ENCODE data around the gene CEP55.

The CEP55 gene

GRCh38 chr10:93496322-93497041 lies at the start of gene CEP55:
Gene CEP55, plus strand, starts transcription at chr10:93496612. Its CDS starts 3,440 bp downstream, at chr10:93500052.
- in situ Hi-C loops (cut with HindIII; ENCODE audit: low pct_ligation_motif_present, low sequenced_read_pairs), result loop anchor here (25.0 kb wide), 1 partner anchor 134 kb away; no protein-coding TSS in a partner anchor
- H3K27ac ChIP-seq, result no peak within 1 kb of the TSS
- peak within 1 kb of the TSS; percentile 83 for H3K4me3 ChIP-seq (ENCODE audit: low read depth, low read length)
- no peaks in the 10 kb centered on the region for H3K27me3 ChIP-seq (replicated peaks)
- no peaks in the 10 kb centered on the region for H3K36me3 ChIP-seq (replicated peaks)
- TF ChIP-seq CTCF (IDR thresholded peaks at IDR 0.05; ENCODE audit: low read depth, low read length, missing control alignments), result no peak
- peak; percentile 87 for DNase-seq

- no peak overlapping the region for H3K27ac ChIP-seq
- no peak for DNase-seq
- H3K36me3 ChIP-seq (replicated peaks), result peaks cover 62% of the 10 kb centered on the region
- H3K27me3 ChIP-seq (replicated peaks), result no peaks in the 10 kb centered on the region
- no peak overlapping the region for H3K4me3 ChIP-seq (ENCODE audit: low read depth, low read length)
- no peak for TF ChIP-seq CTCF (IDR thresholded peaks at IDR 0.05; ENCODE audit: low read depth, low read length, missing control alignments)
- in situ Hi-C loops (cut with HindIII; ENCODE audit: low pct_ligation_motif_present, low sequenced_read_pairs), result no loop called here
Observed at GRCh38 chr10:93447019-93447418, 49.4 kb upstream of the CEP55 start.

DNA sequence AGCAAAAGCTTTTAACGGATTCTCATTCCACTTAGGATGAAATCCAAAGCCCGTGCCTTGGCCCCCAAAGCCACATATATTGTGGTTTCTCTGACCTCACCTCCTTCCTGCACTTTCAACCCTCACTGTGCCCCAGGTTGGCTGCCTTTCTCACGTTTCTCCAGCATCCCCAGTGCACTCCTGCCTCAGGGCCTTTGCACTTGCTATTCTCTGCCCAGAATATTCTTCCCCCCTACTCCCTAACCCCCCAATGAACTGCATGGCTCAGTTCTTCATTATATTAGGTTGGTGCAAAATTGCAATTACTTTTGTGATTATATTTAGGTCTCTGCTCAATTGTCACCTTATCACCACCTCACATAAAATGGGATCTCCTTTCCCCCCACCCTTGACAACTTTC lies 48.4 kb upstream of the CEP55 start:
- TF ChIP-seq CTCF (IDR thresholded peaks at IDR 0.05; ENCODE audit: low read depth, low read length, missing control alignments), result no peak
- Histone ChIP-seq H3K36me3 (replicated peaks) (peaks cover 68% of the 10 kb centered on the region), H3K27me3 (replicated peaks) (no peaks in the 10 kb centered on the region), H3K27ac (no peak overlapping the region), H3K4me3 (ENCODE audit: low read depth, low read length) (no peak overlapping the region)
- no peak for DNase-seq
- in situ Hi-C loops (cut with HindIII; ENCODE audit: low pct_ligation_motif_present, low sequenced_read_pairs), result no loop called here

DNA sequence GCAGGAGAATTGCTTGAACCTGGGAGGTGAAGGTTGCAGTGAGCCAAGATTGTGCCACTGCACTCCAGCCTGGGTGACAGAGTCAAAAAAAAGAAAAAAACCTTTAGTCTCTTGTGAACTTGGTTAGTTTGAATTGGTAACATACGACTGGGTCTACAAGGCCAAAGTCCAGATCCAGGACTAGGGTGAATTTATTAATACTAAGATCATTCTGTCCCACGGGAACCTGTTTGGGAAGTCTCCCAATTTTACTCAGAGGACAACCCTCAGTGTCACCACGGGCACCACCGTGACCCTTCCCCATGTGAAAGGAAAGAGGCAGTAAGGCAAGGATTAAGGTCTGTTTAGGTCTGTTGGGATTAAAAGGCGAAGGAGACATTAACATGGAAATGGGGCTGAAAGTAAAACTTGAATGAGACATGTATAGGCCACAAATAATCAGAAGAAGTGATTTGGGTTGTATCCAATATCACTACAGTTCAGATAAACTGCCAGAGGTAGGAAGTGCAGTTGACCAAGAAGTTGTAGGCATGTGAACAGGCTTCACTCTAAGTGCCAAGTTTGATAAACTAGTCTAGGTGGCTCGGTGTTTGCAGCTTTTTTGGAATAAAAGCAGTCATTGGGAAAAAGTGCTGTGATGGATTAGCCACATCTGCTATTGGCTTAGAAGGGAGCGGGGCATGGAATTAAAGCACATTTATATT lies 45.0 kb upstream of the CEP55 start:
- DNase-seq, result no peak
- H3K4me3 ChIP-seq (ENCODE audit: low read depth, low read length), result no peak overlapping the region
- no peak overlapping the region for H3K27ac ChIP-seq
- in situ Hi-C loops (cut with HindIII; ENCODE audit: low pct_ligation_motif_present, low sequenced_read_pairs), result no loop called here
- peaks cover 73% of the 10 kb centered on the region for H3K36me3 ChIP-seq (replicated peaks)
- TF ChIP-seq CTCF (IDR thresholded peaks at IDR 0.05; ENCODE audit: low read depth, low read length, missing control alignments), result no peak
- H3K27me3 ChIP-seq (replicated peaks), result no peaks in the 10 kb centered on the region

- no peak overlapping the region for H3K27ac ChIP-seq
- in situ Hi-C loops (cut with HindIII; ENCODE audit: low pct_ligation_motif_present, low sequenced_read_pairs), result no loop called here
- DNase-seq, result no peak
- H3K4me3 ChIP-seq (ENCODE audit: low read depth, low read length), result no peak overlapping the region
- no peak for TF ChIP-seq CTCF (IDR thresholded peaks at IDR 0.05; ENCODE audit: low read depth, low read length, missing control alignments)
- H3K36me3 ChIP-seq (replicated peaks), result peaks cover 79% of the 10 kb centered on the region
- no peaks in the 10 kb centered on the region for H3K27me3 ChIP-seq (replicated peaks)
Observed at GRCh38 chr10:93452143-93452542, 44.3 kb upstream of the CEP55 start.

Measured in brain microvascular endothelial cell (primary cell).